ENCODE results near the gene APOE.
"Not testable (repeated sequence)": the region's sequence is repeated elsewhere in the genome, so short reads cannot be mapped to it uniquely, and the experiment has no call there.

APOE gene

GRCh38 chr19:44897835-44898234 lies 7.8 kb upstream of the APOE start:
- Histone ChIP-seq H3K36me3 (ENCODE audit: control insufficient read depth in 2 of 2, insufficient read depth in 2 of 2, low read length in 2 of 2) (peaks cover 44 to 59% of the 10 kb centered on the region in 2 donors), H3K9ac (ENCODE audit: low read length in 2 of 2) (no peak overlapping the region), H3K27ac (ENCODE audit: low read length) (no peak overlapping the region), H3K4me1 (ENCODE audit: control insufficient read depth, insufficient read depth, low read length) (peaks cover 4% of the 10 kb centered on the region), H3K27me3 (ENCODE audit: control insufficient read depth in 1 of 2, insufficient read depth in 2 of 2, low read length in 2 of 2) (no peaks in the 10 kb centered on the region), H3K9me3 (ENCODE audit: control insufficient read depth in 2 of 2, low read length in 2 of 2) (no peaks in the 10 kb centered on the region), H3K4me3 (ENCODE audit: low read length in 2 of 2) (no peak overlapping the region)

DNA sequence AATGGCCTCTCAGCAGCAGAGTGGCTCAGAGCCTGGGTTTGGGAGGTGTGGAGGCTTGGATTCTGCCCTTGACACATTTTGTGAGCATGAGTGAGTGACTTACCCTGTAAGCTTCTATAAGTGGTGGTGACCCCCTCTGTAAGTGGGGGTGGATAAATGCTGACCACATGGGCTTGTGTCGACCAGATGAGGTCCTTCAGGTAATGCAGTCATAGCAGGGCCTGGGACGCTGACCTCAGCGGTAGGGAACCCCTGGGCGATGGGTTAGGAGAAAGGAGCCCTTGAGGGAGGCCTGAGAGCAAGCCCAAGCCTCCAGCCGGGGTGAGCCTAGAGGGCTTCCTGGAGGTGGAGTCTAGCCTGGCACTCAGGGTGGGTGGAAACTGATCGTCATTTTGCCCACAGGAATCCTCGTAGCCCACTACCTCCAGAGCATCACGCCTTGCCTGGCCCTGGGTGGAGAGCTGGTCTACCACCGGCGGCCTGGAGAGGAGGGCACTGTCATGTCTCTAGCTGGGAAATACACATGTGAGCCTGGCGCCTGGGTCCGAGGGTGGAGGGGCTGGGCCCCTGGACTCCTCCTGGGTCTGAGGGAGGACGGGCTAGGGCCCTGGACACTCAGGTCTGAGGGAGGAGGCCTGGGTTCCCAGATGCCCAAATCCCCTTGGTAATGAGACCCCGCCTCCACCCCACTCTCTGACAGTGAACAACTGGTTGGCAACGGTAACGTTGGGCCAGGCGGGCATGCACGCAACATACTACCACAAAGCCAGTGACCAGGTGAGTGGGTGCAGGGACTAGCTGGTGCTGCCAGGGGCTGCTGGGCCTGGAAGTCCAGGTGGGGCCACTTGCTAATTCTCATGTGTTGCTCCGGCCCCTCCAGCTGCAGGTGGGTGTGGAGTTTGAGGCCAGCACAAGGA lies 5.0 kb upstream of the APOE start:
- Histone ChIP-seq H3K36me3 (ENCODE audit: control insufficient read depth in 2 of 2, insufficient read depth in 2 of 2, low read length in 2 of 2) (peaks cover 33 to 41% of the 10 kb centered on the region in 2 donors), H3K9me3 (ENCODE audit: control insufficient read depth in 2 of 2, low read length in 2 of 2) (no peaks in the 10 kb centered on the region), H3K4me1 (ENCODE audit: control insufficient read depth, insufficient read depth, low read length) (no peaks in the 10 kb centered on the region)

GRCh38 chr19:44903216-44903601 lies 2.4 kb upstream of the APOE start:
- no peak overlapping the region for H3K4me3 ChIP-seq (ENCODE audit: low read length in 2 of 2)
- no peak overlapping the region for H3K9ac ChIP-seq (ENCODE audit: low read length in 2 of 2)

More for the DNA sequence above, 5.0 kb upstream of the APOE start:
- no peak overlapping the region for H3K27ac ChIP-seq (ENCODE audit: low read length)
- H3K9ac ChIP-seq (ENCODE audit: low read length in 2 of 2) = no peak overlapping the region
- no peak overlapping the region for H3K4me3 ChIP-seq (ENCODE audit: low read length in 2 of 2)
- peaks cover 3 to 10% of the 10 kb centered on the region in 2 donors for H3K27me3 ChIP-seq (ENCODE audit: control insufficient read depth in 1 of 2, insufficient read depth in 2 of 2, low read length in 2 of 2)

DNA sequence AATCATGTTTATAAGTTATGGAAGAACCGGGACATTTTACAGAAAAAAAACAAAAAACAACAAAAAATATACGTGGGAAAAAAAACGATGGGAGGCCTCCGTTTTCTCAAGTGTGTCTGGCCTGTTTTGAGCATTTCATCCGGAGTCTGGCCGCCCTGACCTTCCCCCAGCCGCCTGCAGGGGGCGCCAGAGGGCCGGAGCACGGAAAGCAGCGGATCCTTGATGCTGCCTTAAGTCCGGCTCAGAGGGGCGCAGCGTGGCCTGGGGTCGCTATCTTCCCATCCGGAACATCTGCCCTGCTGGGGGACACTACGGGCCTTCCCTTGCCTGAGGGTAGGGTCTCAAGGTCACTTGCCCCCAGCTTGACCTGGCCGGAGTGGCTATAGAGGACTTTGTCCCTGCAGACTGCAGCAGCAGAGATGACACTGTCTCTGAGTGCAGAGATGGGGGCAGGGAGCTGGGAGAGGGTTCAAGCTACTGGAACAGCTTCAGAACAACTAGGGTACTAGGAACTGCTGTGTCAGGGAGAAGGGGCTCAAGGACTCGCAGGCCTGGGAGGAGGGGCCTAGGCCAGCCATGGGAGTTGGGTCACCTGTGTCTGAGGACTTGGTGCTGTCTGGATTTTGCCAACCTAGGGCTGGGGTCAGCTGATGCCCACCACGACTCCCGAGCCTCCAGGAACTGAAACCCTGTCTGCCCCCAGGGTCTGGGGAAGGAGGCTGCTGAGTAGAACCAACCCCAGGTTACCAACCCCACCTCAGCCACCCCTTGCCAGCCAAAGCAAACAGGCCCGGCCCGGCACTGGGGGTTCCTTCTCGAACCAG lies 1.8 kb upstream of the APOE start:
- peaks cover 3% of the 10 kb centered on the region for H3K4me1 ChIP-seq (ENCODE audit: control insufficient read depth, insufficient read depth, low read length)
- H3K27me3 ChIP-seq (ENCODE audit: control insufficient read depth in 1 of 2, insufficient read depth in 2 of 2, low read length in 2 of 2) = peaks cover 22% of the 10 kb centered on the region in 2 donors
- no peak overlapping the region for H3K27ac ChIP-seq (ENCODE audit: low read length)
- H3K36me3 ChIP-seq (ENCODE audit: control insufficient read depth in 2 of 2, insufficient read depth in 2 of 2, low read length in 2 of 2) = peaks cover 11 to 19% of the 10 kb centered on the region in 2 donors
- H3K9me3 ChIP-seq (ENCODE audit: control insufficient read depth in 2 of 2, low read length in 2 of 2) = no peaks in the 10 kb centered on the region
- peak overlapping the region in 1 of 2 donors; percentile 8 for H3K4me3 ChIP-seq (ENCODE audit: low read length in 2 of 2)
- no peak overlapping the region for H3K9ac ChIP-seq (ENCODE audit: low read length in 2 of 2)

More at GRCh38 chr19:44903216-44903601, 2.4 kb upstream of the APOE start:
- Histone ChIP-seq H3K27ac (ENCODE audit: low read length) (no peak overlapping the region), H3K9me3 (ENCODE audit: control insufficient read depth in 2 of 2, low read length in 2 of 2) (no peaks in the 10 kb centered on the region), H3K4me1 (ENCODE audit: control insufficient read depth, insufficient read depth, low read length) (peaks cover 3% of the 10 kb centered on the region), H3K27me3 (ENCODE audit: control insufficient read depth in 1 of 2, insufficient read depth in 2 of 2, low read length in 2 of 2) (peaks cover 22% of the 10 kb centered on the region in 2 donors), H3K36me3 (ENCODE audit: control insufficient read depth in 2 of 2, insufficient read depth in 2 of 2, low read length in 2 of 2) (peaks cover 11 to 20% of the 10 kb centered on the region in 2 donors)

DNA sequence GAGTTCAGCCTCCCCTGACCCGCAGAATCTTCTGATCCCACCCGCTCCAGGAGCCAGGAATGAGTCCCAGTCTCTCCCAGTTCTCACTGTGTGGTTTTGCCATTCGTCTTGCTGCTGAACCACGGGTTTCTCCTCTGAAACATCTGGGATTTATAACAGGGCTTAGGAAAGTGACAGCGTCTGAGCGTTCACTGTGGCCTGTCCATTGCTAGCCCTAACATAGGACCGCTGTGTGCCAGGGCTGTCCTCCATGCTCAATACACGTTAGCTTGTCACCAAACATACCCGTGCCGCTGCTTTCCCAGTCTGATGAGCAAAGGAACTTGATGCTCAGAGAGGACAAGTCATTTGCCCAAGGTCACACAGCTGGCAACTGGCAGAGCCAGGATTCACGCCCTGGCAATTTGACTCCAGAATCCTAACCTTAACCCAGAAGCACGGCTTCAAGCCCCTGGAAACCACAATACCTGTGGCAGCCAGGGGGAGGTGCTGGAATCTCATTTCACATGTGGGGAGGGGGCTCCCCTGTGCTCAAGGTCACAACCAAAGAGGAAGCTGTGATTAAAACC lies 1.1 kb upstream of the APOE start:
- Histone ChIP-seq H3K9me3 (ENCODE audit: control insufficient read depth in 2 of 2, low read length in 2 of 2) (no peaks in the 10 kb centered on the region), H3K4me1 (ENCODE audit: control insufficient read depth, insufficient read depth, low read length) (peaks cover 3% of the 10 kb centered on the region), H3K9ac (ENCODE audit: low read length in 2 of 2) (no peak overlapping the region), H3K27ac (ENCODE audit: low read length) (no peak overlapping the region), H3K36me3 (ENCODE audit: control insufficient read depth in 2 of 2, insufficient read depth in 2 of 2, low read length in 2 of 2) (peaks cover 11 to 19% of the 10 kb centered on the region in 2 donors), H3K27me3 (ENCODE audit: control insufficient read depth in 1 of 2, insufficient read depth in 2 of 2, low read length in 2 of 2) (peaks cover 22% of the 10 kb centered on the region in 2 donors), H3K4me3 (ENCODE audit: low read length in 2 of 2) (no peak overlapping the region)

DNA sequence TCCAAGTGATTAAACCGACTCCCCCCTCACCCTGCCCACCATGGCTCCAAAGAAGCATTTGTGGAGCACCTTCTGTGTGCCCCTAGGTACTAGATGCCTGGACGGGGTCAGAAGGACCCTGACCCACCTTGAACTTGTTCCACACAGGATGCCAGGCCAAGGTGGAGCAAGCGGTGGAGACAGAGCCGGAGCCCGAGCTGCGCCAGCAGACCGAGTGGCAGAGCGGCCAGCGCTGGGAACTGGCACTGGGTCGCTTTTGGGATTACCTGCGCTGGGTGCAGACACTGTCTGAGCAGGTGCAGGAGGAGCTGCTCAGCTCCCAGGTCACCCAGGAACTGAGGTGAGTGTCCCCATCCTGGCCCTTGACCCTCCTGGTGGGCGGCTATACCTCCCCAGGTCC lies 2.0 kb downstream of the APOE start:
- Histone ChIP-seq H3K4me1 (ENCODE audit: control insufficient read depth, insufficient read depth, low read length) (peaks cover 6% of the 10 kb centered on the region), H3K9ac (ENCODE audit: low read length in 2 of 2) (no peak overlapping the region), H3K9me3 (ENCODE audit: control insufficient read depth in 2 of 2, low read length in 2 of 2) (no peaks in the 10 kb centered on the region), H3K27me3 (ENCODE audit: control insufficient read depth in 1 of 2, insufficient read depth in 2 of 2, low read length in 2 of 2) (peaks cover 22 to 25% of the 10 kb centered on the region in 2 donors), H3K4me3 (ENCODE audit: low read length in 2 of 2) (no peak overlapping the region), H3K36me3 (ENCODE audit: control insufficient read depth in 2 of 2, insufficient read depth in 2 of 2, low read length in 2 of 2) (peaks cover 0 to 2% of the 10 kb centered on the region in 2 donors), H3K27ac (ENCODE audit: low read length) (no peak overlapping the region)

GRCh38 chr19:44908074-44908835 lies 2.7 kb downstream of the APOE start:
- Histone ChIP-seq H3K4me1 (ENCODE audit: control insufficient read depth, insufficient read depth, low read length) (peaks cover 6% of the 10 kb centered on the region), H3K27me3 (ENCODE audit: control insufficient read depth in 1 of 2, insufficient read depth in 2 of 2, low read length in 2 of 2) (peaks cover 22 to 25% of the 10 kb centered on the region in 2 donors), H3K9me3 (ENCODE audit: control insufficient read depth in 2 of 2, low read length in 2 of 2) (no peaks in the 10 kb centered on the region), H3K27ac (ENCODE audit: low read length) (no peak overlapping the region), H3K4me3 (ENCODE audit: low read length in 2 of 2) (no peak overlapping the region), H3K36me3 (ENCODE audit: control insufficient read depth in 2 of 2, insufficient read depth in 2 of 2, low read length in 2 of 2) (no peaks in the 10 kb centered on the region), H3K9ac (ENCODE audit: low read length in 2 of 2) (no peak overlapping the region)

GRCh38 chr19:44908836-44909261 lies 3.3 kb downstream of the APOE start:
- Histone ChIP-seq H3K9me3 (ENCODE audit: control insufficient read depth in 2 of 2, low read length in 2 of 2) (no peaks in the 10 kb centered on the region), H3K9ac (ENCODE audit: low read length in 2 of 2) (no peak overlapping the region), H3K4me1 (ENCODE audit: control insufficient read depth, insufficient read depth, low read length) (peaks cover 6% of the 10 kb centered on the region), H3K4me3 (ENCODE audit: low read length in 2 of 2) (no peak overlapping the region), H3K36me3 (ENCODE audit: control insufficient read depth in 2 of 2, insufficient read depth in 2 of 2, low read length in 2 of 2) (no peaks in the 10 kb centered on the region), H3K27me3 (ENCODE audit: control insufficient read depth in 1 of 2, insufficient read depth in 2 of 2, low read length in 2 of 2) (peaks cover 22 to 25% of the 10 kb centered on the region in 2 donors), H3K27ac (ENCODE audit: low read length) (no peak overlapping the region)

DNA sequence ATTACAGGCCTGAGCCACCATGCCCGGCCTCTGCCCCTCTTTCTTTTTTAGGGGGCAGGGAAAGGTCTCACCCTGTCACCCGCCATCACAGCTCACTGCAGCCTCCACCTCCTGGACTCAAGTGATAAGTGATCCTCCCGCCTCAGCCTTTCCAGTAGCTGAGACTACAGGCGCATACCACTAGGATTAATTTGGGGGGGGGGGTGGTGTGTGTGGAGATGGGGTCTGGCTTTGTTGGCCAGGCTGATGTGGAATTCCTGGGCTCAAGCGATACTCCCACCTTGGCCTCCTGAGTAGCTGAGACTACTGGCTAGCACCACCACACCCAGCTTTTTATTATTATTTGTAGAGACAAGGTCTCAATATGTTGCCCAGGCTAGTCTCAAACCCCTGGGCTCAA lies 4.2 kb downstream of the APOE start:
- H3K27ac ChIP-seq (ENCODE audit: low read length) = no peak overlapping the region
- H3K36me3 ChIP-seq (ENCODE audit: control insufficient read depth in 2 of 2, insufficient read depth in 2 of 2, low read length in 2 of 2) = no peaks in the 10 kb centered on the region
- H3K9me3 ChIP-seq (ENCODE audit: control insufficient read depth in 2 of 2, low read length in 2 of 2) = no peaks in the 10 kb centered on the region
- H3K4me3 ChIP-seq (ENCODE audit: low read length in 2 of 2) = no peak overlapping the region
- no peak overlapping the region for H3K9ac ChIP-seq (ENCODE audit: low read length in 2 of 2)
- H3K4me1 ChIP-seq (ENCODE audit: control insufficient read depth, insufficient read depth, low read length) = peaks cover 6% of the 10 kb centered on the region
- H3K27me3 ChIP-seq (ENCODE audit: control insufficient read depth in 1 of 2, insufficient read depth in 2 of 2, low read length in 2 of 2) = peaks cover 21 to 22% of the 10 kb centered on the region in 2 donors

GRCh38 chr19:44911896-44912295 lies 6.3 kb downstream of the APOE start:
- not testable (repeated sequence) for H3K27ac ChIP-seq (ENCODE audit: low read length); H3K4me3 ChIP-seq (ENCODE audit: low read length in 2 of 2); H3K9ac ChIP-seq (ENCODE audit: low read length in 2 of 2); H3K4me1 ChIP-seq (ENCODE audit: control insufficient read depth, insufficient read depth, low read length); H3K36me3 ChIP-seq (ENCODE audit: control insufficient read depth in 2 of 2, insufficient read depth in 2 of 2, low read length in 2 of 2); H3K9me3 ChIP-seq (ENCODE audit: control insufficient read depth in 2 of 2, low read length in 2 of 2); H3K27me3 ChIP-seq (ENCODE audit: control insufficient read depth in 1 of 2, insufficient read depth in 2 of 2, low read length in 2 of 2)
